GM19438 (cell line): ENCODE results near the gene ZNF318.
"Not testable (repeated sequence)": the region's sequence is repeated elsewhere in the genome, so short reads cannot be mapped to it uniquely, and the experiment has no call there.

Source experiments
- ATAC-seq: cut with Tn5 transposase; IDR thresholded peaks from one replicate; pipeline ENCODE4 v1.9.1; 2021; ENCODE audit warnings: low read depth; ENCODE audit not compliant: unreplicated experiment

The ZNF318 gene

GRCh38 chr6:43338243-43338642 is 31.2 kb downstream of the ZNF318 start:
- peak; percentile 49 for ATAC-seq

GRCh38 chr6:43336382-43336781 is 33.1 kb downstream of the ZNF318 start:
- no peak for ATAC-seq

GRCh38 chr6:43335469-43335868 is 34.0 kb downstream of the ZNF318 start:
- no peak for ATAC-seq

- no peak for ATAC-seq
Observed at GRCh38 chr6:43334466-43335095, 34.9 kb downstream of the ZNF318 start.

- ATAC-seq, result no peak
Observed at GRCh38 chr6:43331891-43332290, 37.6 kb downstream of the ZNF318 start.

- ATAC-seq, result no peak
Observed at GRCh38 chr6:43331470-43331869, 38.0 kb downstream of the ZNF318 start.

- no peak for ATAC-seq
Observed at GRCh38 chr6:43328528-43328927, 40.9 kb downstream of the ZNF318 start.

GRCh38 chr6:43325876-43326275 is 43.6 kb downstream of the ZNF318 start:
- ATAC-seq, result no peak

- ATAC-seq, result no peak
Observed at GRCh38 chr6:43318011-43318410, 51.4 kb downstream of the ZNF318 start.

- no peak for ATAC-seq
Observed at GRCh38 chr6:43313813-43314212, 55.6 kb downstream of the ZNF318 start.

- no peak for ATAC-seq
Observed at GRCh38 chr6:43311666-43312065, 57.8 kb downstream of the ZNF318 start.

- ATAC-seq, result no peak
Observed at GRCh38 chr6:43310624-43311023, 58.8 kb downstream of the ZNF318 start.

- ATAC-seq, result no peak
Observed at GRCh38 chr6:43310134-43310533, 59.3 kb downstream of the ZNF318 start.

- ATAC-seq, result no peak
Observed at GRCh38 chr6:43308990-43309477, 60.4 kb downstream of the ZNF318 start.

GRCh38 chr6:43308101-43308989 is 61.1 kb downstream of the ZNF318 start, which contains the start of gene CRIP3:
TSS of gene CRIP3 (minus strand) at chr6:43308826. CDS start at chr6:43308792, 34 bp downstream.
- peak; percentile 61 for ATAC-seq

- no peak for ATAC-seq
Observed at GRCh38 chr6:43307451-43308100, 61.9 kb downstream of the ZNF318 start.

GRCh38 chr6:43306086-43306485 is 63.4 kb downstream of the ZNF318 start:
- ATAC-seq, result no peak

- no peak for ATAC-seq
Observed at GRCh38 chr6:43304882-43305281, 64.6 kb downstream of the ZNF318 start.

GRCh38 chr6:43304361-43304760 is 65.1 kb downstream of the ZNF318 start:
- no peak for ATAC-seq

- no peak for ATAC-seq
Observed at GRCh38 chr6:43303751-43304331, 65.6 kb downstream of the ZNF318 start.

GRCh38 chr6:43303006-43303405 is 66.4 kb downstream of the ZNF318 start:
- not testable (repeated sequence) for ATAC-seq
